AG08395 (cell line): Measurements from ENCODE around the gene SLC5A6.

Source experiments
- DNase-seq: peaks from one replicate; pipeline ENCODE4 v3.0.0; 2012; ENCODE audit warnings: mixed read lengths, low spot score

Gene SLC5A6

GRCh38 chr2:27236626-27237025 is 24.6 kb upstream of the SLC5A6 start:
- DNase-seq = no peak

DNA sequence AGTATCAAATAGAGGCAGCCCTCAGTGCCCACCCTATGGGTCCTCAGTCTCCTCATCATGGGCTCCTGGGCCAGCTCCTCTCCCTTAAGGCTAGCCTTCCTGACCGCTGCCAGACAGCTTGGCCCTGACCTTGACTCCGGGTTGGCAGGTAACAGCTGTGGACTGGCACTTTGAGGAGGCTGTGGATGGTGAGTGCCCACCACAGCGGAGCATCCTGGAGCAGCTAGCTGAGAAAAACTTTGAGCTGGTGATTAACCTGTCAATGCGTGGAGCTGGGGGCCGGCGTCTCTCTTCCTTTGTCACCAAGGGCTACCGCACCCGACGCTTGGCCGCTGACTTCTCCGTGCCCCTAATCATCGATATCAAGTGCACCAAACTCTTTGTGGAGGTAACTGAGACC is 24.1 kb upstream of the SLC5A6 start:
- DNase-seq = no peak

GRCh38 chr2:27233341-27233740 is 21.3 kb upstream of the SLC5A6 start:
- DNase-seq = no peak

GRCh38 chr2:27231921-27232320 is 19.9 kb upstream of the SLC5A6 start:
- DNase-seq = no peak

DNA sequence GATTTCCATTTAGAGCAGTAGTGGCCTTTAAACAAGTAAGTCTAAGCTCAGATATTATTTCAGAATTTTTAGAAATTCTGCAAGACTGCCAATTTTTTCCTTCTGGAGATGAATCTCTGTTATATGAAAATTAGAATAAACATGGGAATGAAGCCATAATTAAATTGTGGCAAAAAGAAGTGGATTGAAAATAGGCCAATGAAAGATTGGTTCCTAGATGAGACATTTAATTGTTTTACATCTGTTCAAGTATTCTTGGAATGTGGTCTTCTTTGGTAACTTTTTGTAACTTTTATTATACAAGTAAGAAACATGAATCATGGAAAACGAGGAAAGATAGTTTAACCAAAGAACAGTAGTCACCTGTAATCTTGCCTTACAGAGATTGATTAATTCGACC is 15.4 kb upstream of the SLC5A6 start:
- DNase-seq = no peak

GRCh38 chr2:27225526-27225925 is 13.5 kb upstream of the SLC5A6 start:
- DNase-seq = no peak

GRCh38 chr2:27223416-27223815 is 11.3 kb upstream of the SLC5A6 start:
- no peak for DNase-seq

- no peak for DNase-seq
These were observed 10.3 kb upstream of the SLC5A6 start for GRCh38 chr2:27222407-27222806.

DNA sequence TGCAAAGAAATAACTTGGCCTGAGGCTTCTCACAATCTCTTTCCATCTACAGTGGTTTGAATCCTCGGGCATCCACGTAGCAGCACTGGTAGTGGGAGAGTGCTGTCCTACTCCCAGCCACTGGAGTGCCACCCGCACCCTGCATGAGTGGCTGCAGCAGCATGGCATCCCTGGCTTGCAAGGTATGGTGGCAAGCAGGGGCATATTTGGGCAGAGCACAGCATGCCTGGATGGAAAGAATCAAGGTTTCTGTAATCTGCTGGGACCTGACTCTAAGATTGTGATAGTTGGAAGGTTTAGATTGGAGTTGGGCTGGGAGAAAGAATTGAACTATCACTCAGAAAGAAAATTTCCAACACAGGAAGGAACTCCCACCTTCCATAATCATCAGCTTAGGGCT is 9.1 kb upstream of the SLC5A6 start:
- DNase-seq = no peak

GRCh38 chr2:27220091-27220490 is 8.0 kb upstream of the SLC5A6 start:
- DNase-seq = no peak

GRCh38 chr2:27219091-27219490 is 7.0 kb upstream of the SLC5A6 start:
- no peak for DNase-seq

- no peak for DNase-seq
These were observed 6.5 kb upstream of the SLC5A6 start for GRCh38 chr2:27218614-27219013.

- DNase-seq = peak; percentile 90
These were observed 5.4 kb upstream of the SLC5A6 start, which contains the start of gene CAD for GRCh38 chr2:27217173-27218121. Gene CAD, plus strand, starts transcription at chr2:27217369. Its CDS starts 183 bp downstream, at chr2:27217552.

GRCh38 chr2:27216416-27217137 is 4.5 kb upstream of the SLC5A6 start:
- DNase-seq = no peak

DNA sequence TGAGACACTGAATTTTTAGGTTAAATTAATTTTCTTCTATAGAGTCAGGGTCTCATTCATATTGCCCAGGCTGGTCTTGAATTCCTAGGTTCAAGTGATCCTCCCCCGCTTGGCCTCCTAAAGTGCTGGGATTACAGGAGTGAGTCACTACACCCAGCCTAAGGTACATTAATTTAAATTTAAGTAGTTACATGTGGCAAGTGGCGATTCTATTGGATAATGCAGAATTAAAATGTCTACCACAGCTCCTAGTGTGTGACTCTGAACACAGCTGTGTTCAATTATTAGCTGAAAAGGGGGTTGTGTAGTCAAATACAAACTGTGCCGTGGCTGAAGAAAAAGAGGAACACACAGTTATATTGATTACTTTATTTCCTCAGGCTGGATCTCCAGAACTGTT is 2.9 kb upstream of the SLC5A6 start:
- DNase-seq = peak; percentile 12

GRCh38 chr2:27212626-27213471 is 781 bp upstream of the SLC5A6 start:
- peak; percentile 47 for DNase-seq

- DNase-seq = peak; percentile 32
These were observed 676 bp downstream of the SLC5A6 start for GRCh38 chr2:27211241-27211942.

DNA sequence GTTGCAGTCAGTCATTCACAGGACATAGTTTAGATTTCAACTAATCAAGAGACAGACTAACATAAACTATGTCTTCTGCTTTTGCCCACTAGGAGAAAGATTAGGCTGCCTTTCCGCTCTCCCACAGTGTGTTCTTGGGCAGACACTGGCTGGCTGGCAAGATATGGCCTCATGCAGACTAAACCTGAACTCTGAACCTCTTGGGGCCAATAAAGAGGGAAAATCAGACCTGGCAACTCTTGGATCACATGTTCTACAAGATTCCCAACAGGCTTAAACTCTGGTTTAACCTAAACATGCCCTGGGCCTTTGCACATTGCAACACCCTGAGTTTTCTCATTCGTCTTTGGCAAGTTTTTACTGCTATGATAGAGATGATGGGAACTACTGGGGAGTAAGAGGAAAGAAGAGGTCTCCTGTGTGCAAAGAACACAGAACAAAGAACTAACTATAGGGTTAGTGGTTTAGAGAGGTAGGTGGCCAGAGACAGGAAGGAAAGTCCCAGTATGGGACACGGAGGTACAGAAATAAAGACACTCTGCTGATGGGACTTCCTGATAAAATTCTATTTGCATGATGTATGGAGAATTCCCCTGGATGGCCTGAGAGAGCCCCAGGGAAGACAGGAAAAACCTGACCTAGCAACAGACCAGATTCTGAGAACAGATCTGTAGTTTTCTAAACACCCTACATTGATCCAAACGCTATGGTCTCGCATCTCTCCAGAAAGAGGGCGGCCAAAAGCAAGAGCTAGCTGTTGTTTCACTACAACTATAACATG is 2.3 kb downstream of the SLC5A6 start:
- DNase-seq = no peak

- no peak for DNase-seq
These were observed 3.5 kb downstream of the SLC5A6 start for GRCh38 chr2:27208486-27209050.

DNA sequence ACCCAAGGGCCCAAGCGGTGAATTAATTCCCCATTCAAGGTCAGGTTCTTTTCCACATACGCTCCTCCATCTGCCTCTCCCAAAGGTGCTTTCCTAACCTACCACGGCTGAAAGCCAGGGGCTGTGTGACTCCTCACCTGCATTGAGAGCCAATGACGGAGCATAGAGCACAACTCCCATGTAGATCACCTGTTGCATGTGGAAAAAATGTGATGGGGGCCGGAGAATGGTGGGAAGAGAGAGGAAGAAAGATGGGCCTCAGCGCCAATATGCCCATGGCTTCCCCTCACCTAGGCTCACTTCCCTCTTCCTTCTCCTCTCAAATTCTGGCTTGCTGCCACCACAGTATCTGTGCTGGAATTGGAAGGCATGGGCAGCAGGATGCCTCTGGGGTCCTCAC is 5.7 kb downstream of the SLC5A6 start:
- DNase-seq = no peak
